HG02938 (cell line): Measurements from ENCODE around the gene PLTP.

ENCODE experiments used
- ATAC-seq: cut with Tn5 transposase; IDR thresholded peaks from one replicate; pipeline ENCODE4 v1.9.1; 2021; ENCODE audit warnings: mild to moderate bottlenecking, moderate library complexity; ENCODE audit not compliant: unreplicated experiment

Gene PLTP

GRCh38 chr20:45921337-45922189, 9.6 kb upstream of the PLTP start:
- ATAC-seq: no peak

DNA sequence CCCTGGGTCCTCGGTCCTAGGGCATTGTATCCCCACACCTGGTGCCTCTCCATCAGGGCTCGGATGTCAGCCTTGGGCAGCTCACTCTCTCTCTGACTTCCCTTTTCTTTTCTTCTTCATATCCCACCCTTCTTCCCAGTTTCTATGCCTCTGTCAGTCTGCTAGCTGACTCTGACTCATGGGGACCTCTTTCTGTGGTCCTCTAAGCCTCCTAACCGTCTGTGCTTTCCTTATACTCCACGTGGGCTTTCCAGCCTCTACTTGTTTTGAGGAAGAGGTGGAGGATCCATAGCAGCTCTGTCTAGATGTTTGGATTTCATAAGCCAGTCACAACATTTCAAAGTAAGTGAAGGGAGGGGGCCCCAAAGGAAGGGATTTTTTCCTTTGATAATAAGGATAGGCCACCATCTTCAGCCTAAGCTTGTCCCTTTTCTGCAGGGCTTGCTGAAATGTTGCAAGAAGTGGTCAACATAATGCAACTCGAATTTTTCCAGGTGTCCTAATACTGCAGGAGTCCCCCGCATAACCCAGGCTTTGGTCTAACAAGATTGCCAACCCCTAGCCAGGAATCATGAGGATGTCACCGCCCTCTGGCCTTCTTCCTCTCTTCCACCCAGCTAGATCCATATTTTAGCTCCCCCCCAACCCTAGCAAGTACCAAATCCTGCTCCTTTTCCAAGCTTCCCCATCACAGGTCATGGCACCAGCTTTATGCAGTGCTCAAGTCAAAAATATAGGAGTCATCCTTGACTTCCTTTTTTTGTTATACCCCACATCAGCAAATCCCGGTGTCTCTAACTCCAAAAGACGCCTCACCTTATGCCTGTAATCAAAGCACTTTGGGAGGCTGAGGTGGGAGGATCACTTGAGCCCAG, 8.7 kb upstream of the PLTP start:
- no peak for ATAC-seq

DNA sequence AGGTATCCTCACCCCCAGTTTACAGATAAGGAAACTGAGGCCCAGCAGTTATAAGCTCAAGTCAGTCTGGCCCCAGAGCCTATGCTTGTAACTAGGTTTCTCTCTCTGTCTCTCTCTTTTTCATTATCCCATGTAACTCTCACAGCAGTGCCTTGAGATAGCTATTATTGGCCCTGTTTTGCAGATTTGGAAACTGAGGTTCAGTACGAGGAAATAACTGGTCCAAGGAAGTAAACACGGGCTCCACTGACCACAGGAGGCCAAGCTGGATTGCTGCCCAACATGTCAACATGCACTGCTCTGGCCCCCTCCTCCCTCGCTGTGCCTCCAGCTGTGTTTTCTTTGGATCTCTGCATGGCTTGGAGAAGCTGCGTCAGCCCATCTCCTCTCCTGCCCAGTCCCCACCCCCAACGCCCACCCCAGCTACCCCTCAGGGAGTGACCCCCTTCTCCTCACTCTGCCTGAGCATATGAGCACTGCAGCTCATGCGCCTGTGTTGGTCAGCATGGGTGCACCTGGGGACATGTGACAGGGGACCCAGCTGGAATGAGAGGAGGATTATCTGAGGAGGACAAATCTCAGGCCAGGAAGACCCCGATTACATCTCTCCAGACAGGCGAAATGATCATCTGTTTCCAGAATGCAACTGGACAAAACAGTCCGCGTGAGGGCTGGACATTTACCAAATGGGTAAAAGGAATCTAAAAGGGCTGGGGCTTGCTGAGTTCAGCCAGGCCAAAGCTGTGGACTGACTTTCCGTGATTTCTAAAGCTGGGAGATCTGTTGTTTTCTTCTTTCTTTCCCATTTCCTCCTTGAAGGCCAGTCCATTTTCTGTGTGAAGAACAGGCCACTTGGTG, 7.8 kb upstream of the PLTP start:
- no peak for ATAC-seq

DNA sequence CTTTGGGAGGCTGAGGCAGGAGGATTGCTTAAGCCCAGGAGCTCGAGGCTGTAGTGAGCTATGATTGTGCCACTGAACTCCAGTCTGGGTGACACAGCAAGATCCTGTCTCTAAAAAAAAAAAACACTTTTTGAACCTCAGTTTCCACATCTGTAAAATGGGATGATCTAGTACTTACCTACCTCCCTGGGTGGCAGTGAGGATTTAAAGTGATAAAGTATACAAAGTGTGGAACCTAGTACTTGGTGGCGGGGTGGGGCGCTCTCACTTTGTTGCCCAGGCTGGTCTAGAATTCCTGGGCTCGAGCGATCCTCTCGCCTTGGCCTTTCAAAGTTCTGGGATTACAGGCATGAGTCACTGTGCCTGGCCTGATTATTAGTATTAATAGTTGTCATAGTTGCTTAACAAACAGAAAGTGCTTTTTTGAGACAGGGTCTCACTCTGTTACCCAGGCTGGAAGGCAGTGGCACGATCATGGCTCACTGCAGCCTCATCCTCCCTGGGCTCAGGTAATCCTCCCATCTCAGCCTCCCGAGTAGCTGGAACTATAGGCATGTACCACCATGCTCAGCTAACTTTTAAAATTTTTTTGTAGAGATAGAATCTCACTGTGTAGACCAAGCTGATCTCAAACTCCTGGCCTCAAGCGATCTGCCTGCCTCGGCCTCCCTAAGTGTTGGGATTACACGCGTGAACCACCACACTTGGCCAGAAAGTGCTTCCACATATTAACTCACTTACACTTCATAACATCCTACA, 7.0 kb upstream of the PLTP start:
- ATAC-seq: no peak

DNA sequence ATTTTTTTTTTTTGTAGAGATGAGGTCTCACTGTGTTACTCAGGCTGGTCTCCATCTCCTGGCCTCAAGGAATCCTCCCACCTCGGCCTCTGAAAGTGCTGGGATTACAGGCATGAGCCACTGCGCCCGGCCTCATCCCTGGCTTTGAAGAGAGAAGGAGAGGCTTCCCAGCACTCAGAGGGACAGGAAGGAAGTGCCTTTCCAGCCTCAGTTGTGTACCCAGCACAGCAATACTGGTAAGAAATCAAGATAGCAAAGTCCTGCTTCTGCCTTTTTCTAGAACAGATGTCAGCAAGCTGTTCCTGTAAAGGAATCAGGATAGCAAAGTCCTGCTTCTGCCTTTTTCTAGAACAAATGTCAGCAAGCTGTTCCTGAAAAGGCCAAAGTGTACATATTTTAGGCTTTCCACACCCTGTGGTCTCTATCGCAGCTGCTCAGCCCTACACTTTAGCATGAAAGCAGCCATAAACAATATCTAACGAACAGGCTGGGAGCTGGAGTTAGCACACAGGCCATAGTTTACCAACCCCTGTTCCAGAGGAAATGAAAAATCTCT, 6.3 kb upstream of the PLTP start:
- ATAC-seq: no peak

DNA sequence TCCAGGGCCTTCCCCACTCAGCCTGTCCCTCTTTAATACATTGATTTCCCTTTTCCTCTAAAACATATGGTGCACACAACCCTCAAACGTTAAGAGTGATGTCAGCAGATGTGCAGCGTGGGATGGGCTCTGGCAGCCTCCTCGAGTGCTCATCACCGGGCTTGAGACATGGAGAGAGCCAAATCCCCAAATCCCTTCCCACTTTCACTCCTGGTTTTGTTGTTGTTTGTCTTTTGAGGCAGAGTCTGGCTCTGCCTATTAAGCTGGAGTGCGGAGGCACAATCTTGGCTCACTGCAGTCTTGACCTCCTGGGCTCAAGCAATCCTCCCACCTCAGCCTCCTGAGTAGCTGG, 5.8 kb upstream of the PLTP start:
- no peak for ATAC-seq

GRCh38 chr20:45913116-45913515, 1.2 kb upstream of the PLTP start:
- no peak for ATAC-seq

DNA sequence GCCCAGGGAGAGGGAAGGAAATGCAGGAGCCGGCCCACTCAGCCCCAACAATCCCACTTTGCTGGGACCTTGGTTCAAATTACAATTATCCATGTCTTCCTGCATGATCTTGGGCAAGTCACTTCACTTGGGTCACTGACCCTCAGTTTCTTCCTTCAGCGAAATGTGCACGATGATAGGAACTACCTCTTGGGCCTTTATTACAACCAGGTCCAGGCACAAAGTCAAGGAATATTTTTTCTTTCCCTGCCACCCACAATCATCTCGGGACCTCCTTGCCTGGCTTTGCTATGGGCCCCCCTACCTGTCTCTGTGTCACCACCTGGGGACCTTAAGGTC, 358 bp upstream of the PLTP start:
- ATAC-seq: no peak

DNA sequence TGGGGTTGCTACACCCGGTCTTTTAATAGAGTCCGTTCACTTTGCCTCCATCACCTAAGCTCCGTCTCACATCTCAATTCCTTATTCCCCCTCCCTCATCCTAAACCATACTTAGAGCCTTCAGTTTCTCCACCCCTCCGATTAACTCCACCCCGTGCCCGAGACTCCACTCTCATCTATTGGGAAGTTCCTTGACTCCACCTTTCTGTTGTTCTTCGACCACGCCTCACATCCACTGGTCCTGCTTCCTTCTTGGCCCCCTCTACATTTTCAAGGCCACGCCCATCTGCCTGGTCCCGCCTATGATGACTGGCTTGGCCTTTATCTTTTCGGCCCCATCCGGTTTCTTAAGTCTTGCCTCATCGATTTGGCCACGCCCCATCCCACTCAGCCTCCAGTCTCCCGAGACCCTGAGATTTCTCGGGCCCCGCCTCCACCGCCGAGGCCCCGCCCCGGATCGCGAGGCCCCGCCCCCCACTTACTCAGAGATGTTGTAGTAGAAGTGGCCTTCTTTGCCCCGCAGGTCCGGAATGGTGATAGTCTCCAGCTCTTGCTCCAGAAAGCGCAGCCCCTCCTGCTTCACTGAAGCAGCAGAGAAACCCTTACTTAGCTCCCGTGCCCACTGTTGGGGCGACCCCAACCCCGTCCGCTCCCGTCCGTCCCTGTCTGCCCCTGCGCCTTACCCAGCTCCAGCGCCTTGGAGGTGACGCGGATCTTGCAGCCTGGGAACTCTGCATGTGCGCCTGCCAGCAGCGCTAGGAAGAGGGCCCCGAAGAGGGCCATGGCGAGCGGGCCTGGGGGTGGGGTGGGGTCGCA, 1.1 kb downstream of the PLTP start:
- peak; percentile 89 for ATAC-seq

DNA sequence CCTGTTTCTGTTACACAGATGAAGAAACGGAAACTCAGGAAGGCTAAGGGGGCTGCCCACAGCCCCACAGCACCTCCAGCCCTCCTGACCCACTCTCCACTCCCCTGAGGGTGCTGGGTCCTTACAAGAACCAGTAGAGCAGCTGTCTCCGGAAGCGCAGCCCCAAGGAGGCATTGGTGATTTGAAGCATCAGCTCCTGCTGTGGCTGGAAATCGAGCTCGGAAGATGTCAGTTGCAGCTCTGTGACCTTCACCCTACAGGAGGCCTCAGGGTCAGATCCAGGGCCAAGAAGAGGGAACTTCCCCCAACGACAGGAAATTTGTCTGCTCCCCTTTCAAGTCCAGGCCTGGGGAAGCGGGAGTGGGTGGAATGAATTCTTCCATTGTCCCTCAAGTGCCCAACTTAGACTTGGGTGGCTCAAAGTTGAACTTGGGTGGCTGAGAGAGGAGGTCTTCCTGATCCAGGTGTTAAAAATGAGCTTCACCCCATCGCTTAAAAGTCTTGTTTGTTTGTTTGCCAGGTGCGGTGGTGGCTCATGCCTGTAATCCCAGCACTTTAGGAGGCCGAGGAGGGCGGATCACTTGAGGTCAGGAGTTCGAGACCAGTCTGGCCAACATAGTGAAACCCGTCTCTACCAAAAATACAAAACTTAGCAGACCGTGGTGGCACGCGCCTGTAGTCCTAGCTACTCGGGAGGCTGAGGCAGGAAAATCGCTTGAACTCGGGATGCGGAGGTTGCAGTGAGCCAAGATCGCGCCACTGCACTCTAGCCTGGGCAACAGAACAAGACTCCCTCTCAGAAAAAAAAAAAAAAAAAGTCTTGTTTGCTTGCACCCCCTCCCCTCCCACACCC, 1.9 kb downstream of the PLTP start:
- no peak for ATAC-seq

- ATAC-seq: no peak
These were observed 2.6 kb downstream of the PLTP start for GRCh38 chr20:45909336-45909808.

DNA sequence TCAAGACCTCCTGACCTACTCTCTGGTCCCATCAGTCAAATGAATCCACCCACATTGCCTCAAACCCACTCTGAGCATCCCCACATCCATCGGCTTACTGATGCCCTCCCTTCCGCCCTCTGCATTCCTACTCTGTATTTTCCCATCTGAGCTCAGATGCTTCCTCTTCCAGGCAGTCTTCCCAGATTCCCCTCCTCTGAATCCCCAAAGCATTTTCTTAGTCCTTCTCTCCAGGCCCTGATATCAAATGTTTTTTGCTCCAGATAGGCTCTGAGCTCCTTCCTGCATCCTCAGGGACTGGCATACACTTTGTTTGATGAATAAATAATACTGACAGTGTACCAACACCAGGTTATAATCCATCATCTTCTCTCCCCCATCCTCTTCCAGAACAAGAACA, 3.9 kb downstream of the PLTP start:
- no peak for ATAC-seq

GRCh38 chr20:45907219-45907948, 4.6 kb downstream of the PLTP start:
- no peak for ATAC-seq

DNA sequence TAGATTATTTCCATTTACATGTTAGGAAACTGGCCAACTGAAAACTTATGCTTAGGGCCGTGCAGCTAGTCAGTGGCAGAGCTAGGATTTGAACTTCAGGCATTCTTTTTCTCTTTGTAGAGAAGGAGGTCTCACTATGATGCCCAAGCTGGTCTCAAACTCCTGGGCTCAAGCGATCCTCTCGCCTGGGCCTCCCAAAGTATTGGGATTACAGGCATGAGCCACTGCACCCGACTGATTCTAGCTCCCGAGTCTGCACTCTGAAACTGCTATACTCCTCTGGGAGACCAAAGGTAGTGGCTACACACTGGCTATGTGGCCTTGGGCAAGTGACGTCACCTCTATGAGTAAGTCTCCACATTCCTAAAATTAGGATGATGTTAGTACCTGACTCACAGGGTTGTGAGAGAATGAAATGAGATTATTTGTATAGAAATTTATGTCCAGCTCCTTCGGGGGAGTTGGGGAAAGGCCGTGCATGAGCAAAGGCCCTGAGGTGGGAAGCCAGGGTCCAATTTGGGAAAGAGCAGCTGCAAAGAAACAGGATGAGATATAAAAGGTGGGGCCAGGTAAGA, 6.4 kb downstream of the PLTP start:
- no peak for ATAC-seq

- ATAC-seq: no peak
These were observed 7.1 kb downstream of the PLTP start for GRCh38 chr20:45904583-45905504.

GRCh38 chr20:45902199-45902701, 9.7 kb downstream of the PLTP start:
- no peak for ATAC-seq
